HG02571 (cell line): Measurements from ENCODE around the gene FBXO44.

ENCODE experiments used
- ATAC-seq: cut with Tn5 transposase; IDR thresholded peaks from one replicate; pipeline ENCODE4 v1.9.1; 2021; ENCODE audit warnings: mild to moderate bottlenecking, moderate library complexity; ENCODE audit not compliant: unreplicated experiment

FBXO44 gene

GRCh38 chr1:11685210-11685752 is 30.6 kb downstream of the FBXO44 start:
- no peak for ATAC-seq

- no peak for ATAC-seq
Measured at GRCh38 chr1:11688506-11688905, 33.8 kb downstream of the FBXO44 start.

- no peak for ATAC-seq
Measured at GRCh38 chr1:11690397-11691301, 36.0 kb downstream of the FBXO44 start.

GRCh38 chr1:11691302-11691914 is 36.7 kb downstream of the FBXO44 start, which contains the start of gene DRAXIN:
Gene DRAXIN, plus strand, starts transcription at chr1:11691710. Its CDS starts 14,549 bp downstream, at chr1:11706259.
- ATAC-seq, result no peak

GRCh38 chr1:11691928-11692711 is 37.4 kb downstream of the FBXO44 start:
- ATAC-seq, result no peak

GRCh38 chr1:11693024-11693590 is 38.4 kb downstream of the FBXO44 start:
- ATAC-seq, result no peak

GRCh38 chr1:11693917-11694316 is 39.2 kb downstream of the FBXO44 start:
- ATAC-seq, result no peak

- ATAC-seq, result no peak
Measured at GRCh38 chr1:11695861-11696260, 41.2 kb downstream of the FBXO44 start.

GRCh38 chr1:11697188-11697892 is 42.7 kb downstream of the FBXO44 start:
- no peak for ATAC-seq

- ATAC-seq, result no peak
Measured at GRCh38 chr1:11697893-11698210, 43.2 kb downstream of the FBXO44 start.

- ATAC-seq, result no peak
Measured at GRCh38 chr1:11700601-11701467, 46.2 kb downstream of the FBXO44 start.

GRCh38 chr1:11701551-11701961 is 46.9 kb downstream of the FBXO44 start:
- ATAC-seq, result no peak

- no peak for ATAC-seq
Measured at GRCh38 chr1:11701981-11702803, 47.5 kb downstream of the FBXO44 start.

- ATAC-seq, result no peak
Measured at GRCh38 chr1:11703357-11704193, 48.9 kb downstream of the FBXO44 start.

GRCh38 chr1:11704194-11704529 is 49.5 kb downstream of the FBXO44 start:
- ATAC-seq, result no peak

- no peak for ATAC-seq
Measured at GRCh38 chr1:11704691-11705475, 50.2 kb downstream of the FBXO44 start.

GRCh38 chr1:11705596-11705995 is 50.9 kb downstream of the FBXO44 start:
- ATAC-seq, result no peak
